WTC11 (cell line): ENCODE measurements around the gene STK24. TPM values are rescaled to one million over a fixed set of nuclear protein-coding genes. Genes with fewer than 3 reads are reported as not detected.

Experiments used
- ATAC-seq: fragments of 200-7000 bp; cut with Tn5 transposase; 2 replicates; pipeline ENCODE4 v1.10.0; 2021; ENCODE audit warnings: mild to moderate bottlenecking, moderate library complexity
- CTCF ChIA-PET: fragments of 300-600 bp; sonication (Branson Sonifier 250); formaldehyde crosslinking; loops from one replicate; lab custom pipeline; 2021; ENCODE audit warnings: antibody characterized with exemption; lab: Charles Lee
- POLR2A ChIA-PET: fragments of 350-600 bp; sonication (Branson Sonifier 250); formaldehyde crosslinking; loops from one replicate; lab custom pipeline; 2021; ENCODE audit warnings: antibody characterized with exemption; lab: Charles Lee
- DNase-seq: peaks from one replicate; pipeline ENCODE4 v3.0.0; 2021; ENCODE audit warnings: low spot score
- H3K27ac Mint-ChIP-seq: 2 replicates; pipeline ENCODE4 v1.8.0; 2021; ENCODE audit warnings: mixed read lengths
- H3K27me3 Mint-ChIP-seq: 2 replicates; pipeline ENCODE4 v1.8.0; 2021; ENCODE audit warnings: low read depth, mild to moderate bottlenecking, moderate library complexity, mixed read lengths
- H3K36me3 Mint-ChIP-seq: 2 replicates; pipeline ENCODE4 v1.8.0; 2021; ENCODE audit warnings: mixed read lengths
- H3K4me1 Mint-ChIP-seq: 2 replicates; pipeline ENCODE4 v1.8.0; 2022; ENCODE audit warnings: mixed read lengths
- H3K4me3 Mint-ChIP-seq: 2 replicates; pipeline ENCODE4 v1.8.0; 2021; ENCODE audit warnings: mild to moderate bottlenecking, moderate library complexity, mixed read lengths
- H3K9me3 Mint-ChIP-seq: 2 replicates; pipeline ENCODE4 v1.8.0; 2021; ENCODE audit warnings: mixed read lengths
- AR ChIP-seq: fragments of 250-450 bp; sonication (Bioruptor Pico); IDR thresholded peaks from 2 replicates; pipeline ENCODE4 v1.9.0; 2021; ENCODE audit warnings: mild to moderate bottlenecking
- ARID4B ChIP-seq: sonication (generic); formaldehyde crosslinking; IDR thresholded peaks from 2 replicates; pipeline ENCODE4 v1.8.0; 2023; ENCODE audit warnings: missing genetic modification reagents, mild to moderate bottlenecking, borderline replicate concordance
- CBFB ChIP-seq: sonication (generic); formaldehyde crosslinking; IDR thresholded peaks from 2 replicates; pipeline ENCODE4 v1.8.1; 2022; ENCODE audit warnings: mild to moderate bottlenecking, low read depth, missing genetic modification reagents
- CDX4 ChIP-seq: fragments of 250-450 bp; sonication (Bioruptor Pico); IDR thresholded peaks from 2 replicates; pipeline ENCODE4 v1.9.0; 2021; ENCODE audit warnings: moderate library complexity, mild to moderate bottlenecking, inconsistent platforms, borderline replicate concordance
- ELF4 ChIP-seq: sonication (generic); formaldehyde crosslinking; IDR thresholded peaks from 2 replicates; pipeline ENCODE4 v1.8.1; 2022; ENCODE audit warnings: low read depth, mild to moderate bottlenecking, moderate library complexity, missing genetic modification reagents
- ESRRA ChIP-seq: sonication (generic); formaldehyde crosslinking; IDR thresholded peaks from 2 replicates; pipeline ENCODE4 v1.8.1; 2022; ENCODE audit warnings: mild to moderate bottlenecking, missing genetic modification reagents, borderline replicate concordance
- FOXP1 ChIP-seq: sonication (generic); formaldehyde crosslinking; IDR thresholded peaks from 2 replicates; pipeline ENCODE4 v1.8.0; 2022; ENCODE audit warnings: missing genetic modification reagents, mild to moderate bottlenecking, moderate library complexity, borderline replicate concordance
- GTF2I ChIP-seq: fragments of 250-450 bp; sonication (Bioruptor Pico); conservative IDR thresholded peaks from 2 replicates; pipeline ENCODE4 v1.4.0; 2021; ENCODE audit warnings: mild to moderate bottlenecking
- IRF2 ChIP-seq: sonication (generic); formaldehyde crosslinking; IDR thresholded peaks from 2 replicates; pipeline ENCODE4 v1.8.0; 2022; ENCODE audit warnings: low read depth, missing genetic modification reagents, borderline replicate concordance
- MAX ChIP-seq: sonication (generic); formaldehyde crosslinking; IDR thresholded peaks from 2 replicates; pipeline ENCODE4 v1.8.0; 2022; ENCODE audit warnings: mild to moderate bottlenecking, missing genetic modification reagents
- NFATC4 ChIP-seq: fragments of 250-450 bp; sonication (Bioruptor Pico); IDR thresholded peaks from 2 replicates; pipeline ENCODE4 v1.9.0; 2021; ENCODE audit warnings: mild to moderate bottlenecking
- PRRX2 ChIP-seq: fragments of 250-450 bp; sonication (Bioruptor Pico); IDR thresholded peaks from 2 replicates; pipeline ENCODE4 v1.8.0; 2021; ENCODE audit warnings: mild to moderate bottlenecking
- RORB ChIP-seq: fragments of 250-450 bp; sonication (Bioruptor Pico); IDR thresholded peaks from 2 replicates; pipeline ENCODE4 v1.9.0; 2021; ENCODE audit warnings: mild to moderate bottlenecking
- SOX15 ChIP-seq: fragments of 250-450 bp; sonication (Bioruptor Pico); IDR thresholded peaks from 2 replicates; pipeline ENCODE4 v1.9.0; 2021; ENCODE audit warnings: mild to moderate bottlenecking
- ZMAT4 ChIP-seq: fragments of 250-450 bp; sonication (Bioruptor Pico); IDR thresholded peaks from 2 replicates; pipeline ENCODE4 v1.9.0; 2021; ENCODE audit warnings: mild to moderate bottlenecking
- ZNF138 ChIP-seq: sonication (generic); formaldehyde crosslinking; conservative IDR thresholded peaks from 2 replicates; pipeline ENCODE4 v1.8.1; 2022; ENCODE audit warnings: mild to moderate bottlenecking, moderate library complexity, missing genetic modification reagents
- ZNF219 ChIP-seq: sonication (generic); formaldehyde crosslinking; IDR thresholded peaks from 2 replicates; pipeline ENCODE4 v1.8.0; 2023; ENCODE audit warnings: missing genetic modification reagents, mild to moderate bottlenecking, borderline replicate concordance
- ZNF232 ChIP-seq: sonication (generic); formaldehyde crosslinking; IDR thresholded peaks from 2 replicates; pipeline ENCODE4 v1.8.0; 2022; ENCODE audit warnings: mild to moderate bottlenecking, missing genetic modification reagents
- ZNF281 ChIP-seq: sonication (generic); formaldehyde crosslinking; IDR thresholded peaks from 2 replicates; pipeline ENCODE4 v1.8.0; 2023; ENCODE audit warnings: mild to moderate bottlenecking, missing genetic modification reagents
- ZNF423 ChIP-seq: fragments of 250-450 bp; sonication (Bioruptor Pico); IDR thresholded peaks from 2 replicates; pipeline ENCODE4 v2.1.2; 2022; ENCODE audit warnings: mild to moderate bottlenecking, moderate library complexity
- ZSCAN18 ChIP-seq: fragments of 250-450 bp; sonication (Bioruptor Pico); IDR thresholded peaks from 2 replicates; pipeline ENCODE4 v2.1.2; 2022; ENCODE audit warnings: mild to moderate bottlenecking, moderate library complexity
- total RNA-seq: library from RNA; stranded (reverse); gene quantifications from 3 replicates; pipeline ENCODE4 v1.2.3, GENCODE V29; 2021

STK24 gene
- total RNA-seq, 1 experiment from 2014 or later: 138 TPM

GRCh38 chr13:98568918-98569317 is 8.0 kb downstream of the STK24 start:
- DNase-seq (no peak), ATAC-seq (no peak)
- ChIA-PET POLR2A (no interaction called here), CTCF (no interaction called here)
- Mint-ChIP-seq H3K9me3 (no peaks in the 10 kb centered on the region), H3K27me3 (no peaks in the 10 kb centered on the region), H3K4me1 (peaks cover 95% of the 10 kb centered on the region), H3K4me3 (no peak overlapping the region), H3K36me3 (peaks cover 6% of the 10 kb centered on the region; the same call in 1 of the 2 replicates), H3K27ac (no peak overlapping the region)
- TF ChIP-seq ELF4: no peak
- no peak for TF ChIP-seq ZNF232 (CRISPR knock-in tag)
- no peak for TF ChIP-seq ESRRA (CRISPR knock-in tag)
- no peak for TF ChIP-seq ZNF219
- TF ChIP-seq ZSCAN18 (CRISPR knock-in tag): no peak
- no peak for TF ChIP-seq IRF2 (CRISPR knock-in tag)
- no peak for TF ChIP-seq ZMAT4 (CRISPR knock-in tag)
- no peak for TF ChIP-seq SOX15 (CRISPR knock-in tag)
- no peak for TF ChIP-seq CDX4 (CRISPR knock-in tag)
- no peak for TF ChIP-seq RORB (CRISPR knock-in tag)
- TF ChIP-seq MAX: no peak

GRCh38 chr13:98567140-98567539 is 9.8 kb downstream of the STK24 start:
- CTCF ChIA-PET: interaction anchor here (3.4 kb wide), 1 partner anchor 86 kb away, joined by 12 read pairs; no protein-coding TSS in a partner anchor
- no peaks in the 10 kb centered on the region for H3K9me3 Mint-ChIP-seq
- H3K36me3 Mint-ChIP-seq: peaks cover 6% of the 10 kb centered on the region; the same call in 1 of the 2 replicates
- H3K4me1 Mint-ChIP-seq: peaks cover 92% of the 10 kb centered on the region
- ATAC-seq (no peak), DNase-seq (no peak)
- no peaks in the 10 kb centered on the region for H3K27me3 Mint-ChIP-seq
- no peak overlapping the region for H3K4me3 Mint-ChIP-seq
- TF ChIP-seq ZNF281 (CRISPR knock-in tag): no peak
- no peak for TF ChIP-seq GTF2I (CRISPR knock-in tag)
- TF ChIP-seq FOXP1 (CRISPR knock-in tag): no peak
- TF ChIP-seq NFATC4 (CRISPR knock-in tag): no peak
- no peak for TF ChIP-seq ZNF138 (CRISPR knock-in tag)
- no peak for TF ChIP-seq ZNF423
- no peak for TF ChIP-seq AR (CRISPR knock-in tag)
- no peak for TF ChIP-seq ARID4B (CRISPR knock-in tag)
- no peak for TF ChIP-seq CBFB (CRISPR knock-in tag)
- TF ChIP-seq MAX: no peak
- no peak for TF ChIP-seq PRRX2 (CRISPR knock-in tag)
- POLR2A ChIA-PET: interaction anchor here (0.6 kb wide), 1 partner anchor 63 kb away, joined by 3 read pairs; no protein-coding TSS in a partner anchor
- H3K27ac Mint-ChIP-seq: peak overlapping the region; percentile 44
